Skeletal muscle cell (primary cell): ENCODE measurements around the gene RASGEF1B.
"Not testable (repeated sequence)": the region's sequence is repeated elsewhere in the genome, so short reads cannot be mapped to it uniquely, and the experiment has no call there.

ENCODE experiments used
- DNase-seq: peaks from one replicate; pipeline ENCODE4 v3.0.0-alpha.2; 2010; ENCODE audit warnings: low read depth
- H3K4me3 ChIP-seq: 2 replicates; pipeline ENCODE4 v1.5.1; 2011; ENCODE audit warnings: low read depth, mild to moderate bottlenecking, control low read depth, low read length, moderate library complexity

The RASGEF1B gene

GRCh38 chr4:81499840-81500239 lies 28.1 kb upstream of the RASGEF1B start:
- no peak overlapping the region for H3K4me3 ChIP-seq
- DNase-seq = no peak

- no peak for DNase-seq
- H3K4me3 ChIP-seq = no peak overlapping the region
Observed at GRCh38 chr4:81498551-81499099, 26.9 kb upstream of the RASGEF1B start.

DNA sequence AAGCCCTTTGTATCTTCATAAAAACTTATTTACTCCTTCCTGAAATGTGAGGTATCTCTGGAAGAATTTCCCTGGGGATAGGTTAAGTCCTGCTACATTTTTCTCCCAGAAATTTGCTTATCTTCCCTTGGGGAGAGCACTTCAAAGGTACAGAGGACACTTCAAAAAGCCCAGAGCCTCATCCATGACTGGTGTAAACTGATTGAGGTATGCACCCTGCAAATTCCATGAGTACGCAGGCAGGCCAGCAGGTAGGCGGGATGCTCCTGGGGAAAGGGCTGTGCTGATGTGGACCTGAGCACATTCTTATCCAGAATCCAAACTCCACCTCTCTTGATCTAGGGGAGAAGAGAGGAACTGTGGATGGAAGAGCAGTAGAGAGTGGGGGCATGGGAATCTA lies 26.3 kb upstream of the RASGEF1B start:
- no peak overlapping the region for H3K4me3 ChIP-seq
- DNase-seq = no peak

- DNase-seq = no peak
- no peak overlapping the region for H3K4me3 ChIP-seq
Observed at GRCh38 chr4:81495345-81495744, 23.6 kb upstream of the RASGEF1B start.

DNA sequence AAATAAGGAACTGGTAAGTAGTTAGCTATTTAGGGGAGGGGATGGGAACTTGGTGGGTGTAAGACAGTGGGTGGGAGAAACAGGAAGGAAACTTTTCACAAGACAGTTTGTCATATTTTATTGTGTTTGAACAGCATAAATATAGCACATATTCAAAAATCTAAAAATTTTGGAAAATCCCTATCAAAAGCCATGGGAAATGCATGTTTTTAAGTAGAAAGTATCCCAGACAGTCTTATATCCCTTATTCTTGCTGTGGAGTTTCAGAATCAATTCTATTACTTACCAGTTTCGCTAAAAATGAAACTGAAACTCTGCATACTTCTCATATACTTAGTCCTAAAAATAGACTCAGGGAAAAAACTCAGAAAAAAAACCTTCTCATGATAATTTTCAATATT lies 22.3 kb upstream of the RASGEF1B start:
- DNase-seq = no peak
- H3K4me3 ChIP-seq = no peak overlapping the region

GRCh38 chr4:81492606-81493230 lies 21.0 kb upstream of the RASGEF1B start:
- no peak overlapping the region for H3K4me3 ChIP-seq

DNA sequence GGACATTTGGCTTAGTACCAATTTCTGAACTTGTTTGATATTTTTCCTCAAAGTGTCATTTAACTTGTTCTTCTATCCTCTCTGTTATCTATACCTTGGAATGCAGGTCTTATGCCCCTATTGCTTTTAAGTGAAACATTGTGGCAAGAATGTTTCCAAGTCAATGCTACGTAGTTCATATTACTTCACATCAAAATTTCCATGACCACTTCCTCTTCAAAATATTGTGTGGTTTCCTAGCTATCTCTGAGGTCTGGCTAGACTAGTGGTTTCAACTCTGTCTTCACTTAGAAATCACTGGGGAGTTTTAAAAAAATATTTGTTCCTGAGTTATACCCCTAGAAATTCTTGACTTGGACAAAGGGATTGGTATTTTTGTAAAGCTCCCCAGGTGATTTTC lies 20.2 kb upstream of the RASGEF1B start:
- DNase-seq = no peak
- no peak overlapping the region for H3K4me3 ChIP-seq

More at GRCh38 chr4:81492606-81493230, 21.0 kb upstream of the RASGEF1B start:
- no peak for DNase-seq

DNA sequence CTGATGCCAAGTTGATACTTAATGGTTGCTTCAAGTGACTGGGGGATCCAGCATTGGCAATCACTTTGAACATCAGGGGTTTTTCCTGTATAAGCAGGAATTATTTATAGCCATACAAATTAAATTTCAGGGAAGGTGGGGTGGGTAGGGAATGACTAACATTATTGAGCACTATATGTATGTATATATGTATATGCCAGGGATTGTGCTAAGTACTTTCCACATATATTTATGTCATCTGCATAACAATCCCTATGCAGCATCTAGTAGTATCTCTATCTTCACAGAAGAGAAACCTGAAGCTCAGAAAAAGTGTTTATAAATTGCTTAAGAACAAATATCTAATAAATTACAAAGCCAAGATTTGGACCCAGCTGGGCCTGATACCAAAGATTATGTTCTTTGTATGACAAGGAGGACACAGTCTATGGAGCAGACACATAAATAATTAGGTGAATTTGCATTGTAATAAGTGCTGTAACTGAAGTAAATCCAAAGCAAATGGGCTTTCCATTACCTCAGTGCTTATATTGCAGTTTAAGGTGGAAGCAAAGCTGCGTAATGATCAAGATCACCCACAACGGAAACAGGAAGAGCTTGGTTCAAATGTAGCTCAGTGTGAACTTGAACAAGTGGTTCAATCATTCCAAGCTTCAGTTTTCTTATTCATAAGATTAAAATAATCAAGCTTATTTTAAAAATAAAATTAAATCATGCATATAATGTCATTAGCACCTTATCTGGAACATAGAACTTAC lies 18.9 kb upstream of the RASGEF1B start:
- no peak for DNase-seq
- H3K4me3 ChIP-seq = no peak overlapping the region

GRCh38 chr4:81486502-81486901 lies 14.8 kb upstream of the RASGEF1B start:
- DNase-seq = no peak
- no peak overlapping the region for H3K4me3 ChIP-seq

GRCh38 chr4:81485310-81485980 lies 13.7 kb upstream of the RASGEF1B start:
- no peak for DNase-seq

GRCh38 chr4:81482326-81482725 lies 10.6 kb upstream of the RASGEF1B start:
- DNase-seq = no peak

More at GRCh38 chr4:81485310-81485980, 13.7 kb upstream of the RASGEF1B start:
- no peak overlapping the region for H3K4me3 ChIP-seq

DNA sequence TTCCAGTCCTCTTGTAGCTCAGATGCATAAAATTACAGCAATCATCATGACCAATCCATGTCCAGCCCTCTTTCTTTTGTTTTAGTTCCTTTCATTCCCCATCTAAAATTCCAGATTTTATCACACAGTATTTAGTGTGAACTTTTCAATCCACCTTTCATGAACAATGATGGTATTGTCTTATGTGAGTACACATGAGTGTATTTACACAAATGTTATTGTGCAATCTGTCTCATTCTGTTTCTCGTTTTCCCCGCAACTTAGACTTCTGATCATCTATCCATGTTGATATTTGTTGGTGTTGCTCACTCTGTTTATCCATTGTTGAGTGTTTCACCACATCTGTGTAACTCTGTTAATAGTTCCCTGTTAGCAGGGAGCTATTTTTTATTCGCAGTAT lies 9.4 kb upstream of the RASGEF1B start:
- no peak for DNase-seq
- no peak overlapping the region for H3K4me3 ChIP-seq

More at GRCh38 chr4:81482326-81482725, 10.6 kb upstream of the RASGEF1B start:
- H3K4me3 ChIP-seq = no peak overlapping the region

- not testable (repeated sequence) for DNase-seq, H3K4me3 ChIP-seq
Observed at GRCh38 chr4:81479573-81479972, 7.9 kb upstream of the RASGEF1B start.

- not testable (repeated sequence) for H3K4me3 ChIP-seq, DNase-seq
Observed at GRCh38 chr4:81473331-81474265, 1.9 kb upstream of the RASGEF1B start.

DNA sequence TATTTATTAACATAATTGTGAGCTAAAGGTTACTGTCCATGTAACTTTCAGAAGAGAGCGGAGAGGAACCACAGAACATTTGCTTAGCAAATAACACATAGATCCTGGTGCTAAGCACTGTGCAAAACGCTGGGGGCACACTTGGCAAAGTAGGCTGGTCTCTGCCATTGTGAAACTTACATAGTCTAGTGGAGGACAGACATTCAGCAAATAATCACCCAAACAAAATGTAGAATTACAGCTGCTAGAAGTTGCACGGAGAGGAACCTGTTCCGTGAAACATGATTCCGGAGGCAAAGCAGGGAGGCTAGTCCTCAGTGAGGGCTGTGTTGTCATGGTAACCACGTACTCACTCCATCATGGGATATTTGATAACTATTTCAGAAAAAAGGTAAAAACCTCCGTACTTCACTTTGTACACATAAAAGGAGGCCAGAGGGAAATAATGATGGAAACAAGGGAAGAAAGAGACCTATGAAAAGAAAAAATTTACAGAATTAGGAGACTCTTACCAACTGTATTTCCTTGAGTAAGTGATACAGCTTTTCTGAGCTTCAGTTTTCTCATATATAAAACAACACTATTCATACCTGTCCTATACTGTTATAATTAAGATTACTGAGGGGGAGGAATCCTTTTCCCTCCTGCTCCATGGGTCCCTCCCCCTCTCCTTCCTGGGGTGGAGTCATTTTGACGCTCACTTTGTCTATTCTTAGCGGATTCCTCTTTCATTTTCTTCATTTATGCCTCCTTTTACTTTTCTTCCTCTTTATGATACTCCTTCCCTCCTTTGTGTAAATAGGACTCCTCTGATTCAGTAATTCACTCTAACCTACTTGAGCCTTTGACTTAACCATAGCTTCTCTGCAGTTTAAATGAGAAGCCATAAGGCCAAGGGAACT lies 825 bp upstream of the RASGEF1B start:
- DNase-seq = no peak
- peak overlapping the region; percentile 59 for H3K4me3 ChIP-seq

DNA sequence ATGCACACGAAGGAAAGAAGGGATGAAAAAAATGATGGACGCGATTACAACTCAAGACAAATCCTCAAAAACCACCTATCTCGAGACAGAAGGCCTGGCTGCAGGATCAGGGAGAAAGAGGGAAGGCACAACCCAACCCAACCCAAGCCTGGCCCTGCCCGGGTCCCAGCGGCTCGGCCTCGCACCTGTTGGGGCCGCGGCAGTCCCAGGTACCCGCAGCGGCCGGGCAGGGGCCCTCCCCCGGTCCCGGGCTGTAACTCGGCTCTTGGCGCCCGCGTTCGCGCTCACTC lies 464 bp downstream of the RASGEF1B start:
- DNase-seq = no peak
- H3K4me3 ChIP-seq = peak overlapping the region; percentile 59

GRCh38 chr4:81470456-81471297 lies 1.0 kb downstream of the RASGEF1B start:
- H3K4me3 ChIP-seq = peak overlapping the region; percentile 59
- no peak for DNase-seq
